ENCODE data around the gene SEPTIN2. TPM values are rescaled to one million over a fixed set of nuclear protein-coding genes. Genes with fewer than 3 reads are reported as not detected.

Gene SEPTIN2
- total and polyA plus RNA-seq, 2 donors (not counting 3 experiments of a cell fraction or from before 2014, with no cell fraction given), result 427 to 512 TPM

GRCh38 chr2:241288324-241288888 is 27.3 kb upstream of the SEPTIN2 start:
- no peaks in the 10 kb centered on the region for H3K9me3 ChIP-seq (replicated peaks; ENCODE audit: control insufficient read depth, insufficient read depth, low read length)
- H3K4me3 ChIP-seq (replicated peaks in 1 of 3; ENCODE audit: insufficient read depth in 1 of 3, low read depth in 1 of 3, low read length in 3 of 3), result no peak overlapping the region
- ChIA-PET POLR2A (no interaction called here), CTCF (interaction anchor here (1.0 to 2.1 kb wide), 2 partner anchors 9 to 11 kb away, joined by 3 to 5 read pairs; no protein-coding TSS in a partner anchor)
- dilution Hi-C loops (cut with MboI; ENCODE audit: extremely low pct_ligation_motif_present, low sequenced_read_pairs), result no loop called here
- peaks cover 6% of the 10 kb centered on the region for H4K20me1 ChIP-seq (replicated peaks; ENCODE audit: control insufficient read depth, extremely low read depth, insufficient read depth, low read length)
- H2AFZ ChIP-seq (ENCODE audit: low read depth, low read length), result no peak overlapping the region
- H3K36me3 ChIP-seq (ENCODE audit: control insufficient read depth in 2 of 2, extremely low read depth in 1 of 2, insufficient read depth in 2 of 2, low read length in 2 of 2), result no peaks in the 10 kb centered on the region
- H3K27me3 ChIP-seq (ENCODE audit: control insufficient read depth in 2 of 2, insufficient read depth in 2 of 2, low read length in 2 of 2), result no peaks in the 10 kb centered on the region
- no peak overlapping the region for H3K9ac ChIP-seq (replicated peaks; ENCODE audit: extremely low read depth, insufficient read depth, low read length)
- no peak overlapping the region for H3K4me2 ChIP-seq (ENCODE audit: insufficient read depth, low read length)
- FAIRE-seq (no peak), DNase-seq (ENCODE audit: low read depth, low spot score) (no peak)
- intact Hi-C loops (cut with micrococcal nuclease), result no loop called here
- H3K79me2 ChIP-seq (ENCODE audit: control insufficient read depth, insufficient read depth, low read length), result peaks cover 75% of the 10 kb centered on the region
- no peak overlapping the region for H3K27ac ChIP-seq (ENCODE audit: insufficient read depth, low read depth, low read length)
- no TSS peak for BruUV-seq (replicated peaks)
- TF ChIP-seq EZH2 (IDR thresholded peaks at IDR 0.05; ENCODE audit: borderline replicate concordance, low read depth, low read length, severe bottlenecking) (no peak), FOS (IDR thresholded peaks at IDR 0.05; ENCODE audit: borderline replicate concordance, insufficient read depth, low read length) (no peak), CTCF (IDR thresholded peaks at IDR 0.05; ENCODE audit: extremely low read depth in 1 of 2, insufficient read depth in 1 of 2, low read depth in 1 of 2, low read length in 2 of 2) (no peak), JUN (IDR thresholded peaks at IDR 0.05; ENCODE audit: borderline replicate concordance, insufficient read depth, insufficient read length, low read depth) (no peak), POLR2A (IDR thresholded peaks at IDR 0.05; ENCODE audit: low read depth, low read length) (no peak), POLR2AphosphoS5 (IDR thresholded peaks at IDR 0.05; ENCODE audit: insufficient read depth, low read depth, low read length) (no peak), MYC (IDR thresholded peaks at IDR 0.05; ENCODE audit: low read depth, low read length) (no peak)
- H3K9me1 ChIP-seq (replicated peaks; ENCODE audit: control insufficient read depth, extremely low read depth, insufficient read depth, low read length), result no peaks in the 10 kb centered on the region
- H3K4me1 ChIP-seq (ENCODE audit: control insufficient read depth, extremely low read depth, insufficient read depth, low read length), result no peaks in the 10 kb centered on the region
